Uterus (tissue), 4 donors: Measurements from ENCODE around the gene INS. TPM values are rescaled to one million over a fixed set of nuclear protein-coding genes. Genes with fewer than 3 reads are reported as not detected.

Experiments used
- DNase-seq, 2 donors: peaks; one replicate each; pipeline ENCODE4 v3.0.0-alpha.2; 2019 to 2020
- H3K27ac ChIP-seq, 2 donors: fragments of 200-600 bp; sonication (generic); 1 replicate in 1 of 2; 2 replicates in 1 of 2; pipeline ENCODE4 v1.5.1; 2016 to 2018
- H3K27me3 ChIP-seq, 2 donors: fragments of 200-600 bp; sonication (generic); one replicate each; pipeline ENCODE4 v1.5.1; 2018 to 2019; ENCODE audit warnings: control low read depth in 1 of 2
- H3K36me3 ChIP-seq, 2 donors: fragments of 200-600 bp; sonication (generic); one replicate each; pipeline ENCODE4 v1.5.1; 2019; ENCODE audit warnings: control low read depth in 1 of 2
- H3K4me1 ChIP-seq, 2 donors: fragments of 200-600 bp; sonication (generic); one replicate each; pipeline ENCODE4 v1.5.1; 2018 to 2019; ENCODE audit warnings: control low read depth in 1 of 2
- H3K4me3 ChIP-seq, 2 donors: fragments of 200-600 bp; sonication (generic); 1 replicate in 1 of 2; 2 replicates in 1 of 2; pipeline ENCODE4 v1.5.1; 2018 to 2019; ENCODE audit warnings: mild to moderate bottlenecking in 1 of 2
- H3K9me3 ChIP-seq, 2 donors: fragments of 200-600 bp; sonication (generic); one replicate each; pipeline ENCODE4 v1.5.1; 2019; ENCODE audit warnings: control low read depth in 1 of 2
- CTCF ChIP-seq, 4 experiments: fragments of 200-600 bp in 2 of 4; fragments of 450-650 bp in 2 of 4; sonication (generic) in 2 of 4; IDR thresholded peaks; one replicate each; pipeline ENCODE4 v1.5.1; 2016 to 2019; ENCODE audit warnings: antibody characterized with exemption in 4 of 4, mild to moderate bottlenecking in 2 of 4, moderate library complexity in 1 of 4
- POLR2A ChIP-seq, 2 donors: fragments of 450-650 bp; IDR thresholded peaks; one replicate each; pipeline ENCODE4 v1.6.1; 2016; ENCODE audit warnings: antibody characterized with exemption in 2 of 2, mild to moderate bottlenecking in 1 of 2, moderate library complexity in 1 of 2
- intact Hi-C: fragments of 100-400 bp; cut with DNase I; formaldehyde crosslinking; loops from one replicate; pipeline ENCODE4 v1.15.1; 2023; ENCODE audit warnings: low total_unique reads
- total RNA-seq, 4 donors: library from RNA; depleted of rRNA in 3 of 4; stranded (reverse); fragments of >200 nt in 3 of 4; gene quantifications; one replicate each; pipeline versions ENCODE4 v1.1.0 to v1.2.4, GENCODE V29; 2014 to 2023
- donor health status: DM: yes; HTN: yes; CAD: no.

INS gene
- total RNA-seq, 4 donors from 2014 or later: not detected

GRCh38 chr11:2123628-2123960, 37.4 kb downstream of the INS start:
- H3K4me3 ChIP-seq: no peak overlapping the region
- no peaks in the 10 kb centered on the region for H3K4me1 ChIP-seq
- H3K27ac ChIP-seq: no peak overlapping the region
- H3K36me3 ChIP-seq: no peaks in the 10 kb centered on the region
- H3K9me3 ChIP-seq: no peaks in the 10 kb centered on the region
- TF ChIP-seq POLR2A (IDR thresholded peaks at IDR 0.05) (no peak), CTCF (IDR thresholded peaks at IDR 0.05) (no peak)
- no peak for DNase-seq
- H3K27me3 ChIP-seq: no peaks in the 10 kb centered on the region
- intact Hi-C loops: no loop called here

- no peaks in the 10 kb centered on the region for H3K27me3 ChIP-seq
- no peak for DNase-seq
Measured at GRCh38 chr11:2122907-2123627, 37.9 kb downstream of the INS start.

GRCh38 chr11:2122222-2122906, 38.6 kb downstream of the INS start:
- intact Hi-C loops: no loop called here
- no peak for DNase-seq
- H3K4me1 ChIP-seq: no peaks in the 10 kb centered on the region
- no peak overlapping the region for H3K27ac ChIP-seq
- H3K4me3 ChIP-seq: no peak overlapping the region
- H3K9me3 ChIP-seq: no peaks in the 10 kb centered on the region
- H3K27me3 ChIP-seq: no peaks in the 10 kb centered on the region
- no peak for TF ChIP-seq POLR2A (IDR thresholded peaks at IDR 0.05)
- TF ChIP-seq CTCF (IDR thresholded peaks at IDR 0.05): no peak
- no peaks in the 10 kb centered on the region for H3K36me3 ChIP-seq

More at GRCh38 chr11:2122907-2123627, 37.9 kb downstream of the INS start:
- H3K36me3 ChIP-seq: no peaks in the 10 kb centered on the region
- TF ChIP-seq POLR2A (IDR thresholded peaks at IDR 0.05) (no peak), CTCF (IDR thresholded peaks at IDR 0.05) (no peak)
- no peak overlapping the region for H3K27ac ChIP-seq
- no peak overlapping the region for H3K4me3 ChIP-seq
- H3K4me1 ChIP-seq: no peaks in the 10 kb centered on the region
- intact Hi-C loops: no loop called here
- H3K9me3 ChIP-seq: no peaks in the 10 kb centered on the region

GRCh38 chr11:2121227-2122130, 39.5 kb downstream of the INS start:
- H3K27ac ChIP-seq: no peak overlapping the region
- no peaks in the 10 kb centered on the region for H3K4me1 ChIP-seq
- no peak overlapping the region for H3K4me3 ChIP-seq
- TF ChIP-seq CTCF (IDR thresholded peaks at IDR 0.05) (no peak), POLR2A (IDR thresholded peaks at IDR 0.05) (no peak)
- DNase-seq: no peak
- intact Hi-C loops: no loop called here
- H3K27me3 ChIP-seq: no peaks in the 10 kb centered on the region
- H3K9me3 ChIP-seq: no peaks in the 10 kb centered on the region
- H3K36me3 ChIP-seq: no peaks in the 10 kb centered on the region
